HUDEP-2 (cell line): ENCODE measurements around the gene SLC30A7.
"Not testable (repeated sequence)": the region's sequence is repeated elsewhere in the genome, so short reads cannot be mapped to it uniquely, and the experiment has no call there.

ENCODE experiments used
- DNase-seq, 76 experiments: peaks; one replicate each; lab custom pipeline; 2025; ENCODE audit not compliant: unreplicated experiment in 76 of 76; lab: John Stamatoyannopoulos, UW

Gene SLC30A7

GRCh38 chr1:100931716-100932115 is 35.8 kb downstream of the SLC30A7 start:
- no peak for DNase-seq

GRCh38 chr1:100933555-100933954 is 37.7 kb downstream of the SLC30A7 start:
- not testable (repeated sequence) for DNase-seq

- no peak for DNase-seq
These were observed 40.5 kb downstream of the SLC30A7 start for GRCh38 chr1:100936194-100936967.

- no peak for DNase-seq
These were observed 45.2 kb downstream of the SLC30A7 start for GRCh38 chr1:100941098-100941527.

- DNase-seq = no peak
These were observed 45.8 kb downstream of the SLC30A7 start for GRCh38 chr1:100941580-100942216.

GRCh38 chr1:100942304-100943046 is 46.6 kb downstream of the SLC30A7 start:
- no peak for DNase-seq

GRCh38 chr1:100943533-100943932 is 47.6 kb downstream of the SLC30A7 start:
- DNase-seq = no peak

- DNase-seq = not testable (repeated sequence)
These were observed 50.2 kb downstream of the SLC30A7 start for GRCh38 chr1:100946064-100946463.

GRCh38 chr1:100947816-100948215 is 51.9 kb downstream of the SLC30A7 start:
- not testable (repeated sequence) for DNase-seq

- DNase-seq = not testable (repeated sequence)
These were observed 53.0 kb downstream of the SLC30A7 start for GRCh38 chr1:100948721-100949405.

GRCh38 chr1:100949515-100950158 is 53.7 kb downstream of the SLC30A7 start:
- peak in 11 of 76 experiments; percentile 1 to 27 (median 9) for DNase-seq

GRCh38 chr1:100950337-100950736 is 54.4 kb downstream of the SLC30A7 start:
- no peak for DNase-seq

- no peak for DNase-seq
These were observed 54.9 kb downstream of the SLC30A7 start for GRCh38 chr1:100950781-100951180.

- DNase-seq = no peak
These were observed 56.3 kb downstream of the SLC30A7 start for GRCh38 chr1:100952104-100952745.

- DNase-seq = not testable (repeated sequence)
These were observed 57.1 kb downstream of the SLC30A7 start for GRCh38 chr1:100952970-100953369.

- DNase-seq = no peak
These were observed 58.3 kb downstream of the SLC30A7 start for GRCh38 chr1:100953960-100954730.

GRCh38 chr1:100955322-100955721 is 59.4 kb downstream of the SLC30A7 start:
- no peak for DNase-seq

- no peak for DNase-seq
These were observed 63.7 kb downstream of the SLC30A7 start for GRCh38 chr1:100959502-100960060.

- DNase-seq = no peak
These were observed 64.2 kb downstream of the SLC30A7 start for GRCh38 chr1:100960098-100960497.
